ENCODE measurements around the gene ZNF629.
"Not testable (repeated sequence)": the region's sequence is repeated elsewhere in the genome, so short reads cannot be mapped to it uniquely, and the experiment has no call there.

ZNF629 gene

DNA sequence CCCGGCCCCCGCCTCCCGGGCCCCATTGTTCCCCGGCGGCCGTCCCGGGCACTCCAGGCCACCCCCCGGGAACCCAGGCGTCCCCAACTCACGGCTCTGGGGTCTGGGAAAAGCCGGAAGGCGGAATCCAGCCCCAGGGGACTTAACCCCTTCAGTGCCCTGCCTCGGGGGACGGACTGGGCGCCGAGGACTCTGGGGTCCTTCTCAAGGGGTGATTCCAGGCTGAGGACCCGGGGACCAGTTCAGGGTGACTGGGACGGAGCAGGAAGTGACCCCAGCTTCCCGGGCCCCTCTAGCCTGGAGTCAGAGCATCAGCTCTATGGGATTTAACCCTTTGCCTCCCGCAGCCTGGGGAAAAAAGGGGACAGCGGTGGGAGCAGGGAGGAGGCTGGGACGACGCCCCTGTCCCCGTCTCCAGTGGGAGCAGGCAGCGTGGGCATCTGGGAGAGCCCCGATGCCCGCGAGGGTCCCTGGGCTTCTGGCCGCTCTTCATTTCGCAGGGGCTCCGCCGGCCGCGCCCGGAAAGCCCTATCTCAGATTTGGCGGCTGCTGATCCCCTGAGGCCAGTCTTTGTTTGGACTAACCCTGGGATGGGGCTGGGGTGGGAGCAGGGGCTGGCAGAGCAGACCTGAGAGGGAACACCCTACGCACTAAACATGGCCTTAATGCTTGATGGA is at the start of gene ZNF629:
Gene ZNF629 (minus strand): TSS at position 270 of the 677 bp plus-strand sequence. CDS start 2,723 bp downstream, outside the sequence.
- peak; percentile 62 for DNase-seq

DNA sequence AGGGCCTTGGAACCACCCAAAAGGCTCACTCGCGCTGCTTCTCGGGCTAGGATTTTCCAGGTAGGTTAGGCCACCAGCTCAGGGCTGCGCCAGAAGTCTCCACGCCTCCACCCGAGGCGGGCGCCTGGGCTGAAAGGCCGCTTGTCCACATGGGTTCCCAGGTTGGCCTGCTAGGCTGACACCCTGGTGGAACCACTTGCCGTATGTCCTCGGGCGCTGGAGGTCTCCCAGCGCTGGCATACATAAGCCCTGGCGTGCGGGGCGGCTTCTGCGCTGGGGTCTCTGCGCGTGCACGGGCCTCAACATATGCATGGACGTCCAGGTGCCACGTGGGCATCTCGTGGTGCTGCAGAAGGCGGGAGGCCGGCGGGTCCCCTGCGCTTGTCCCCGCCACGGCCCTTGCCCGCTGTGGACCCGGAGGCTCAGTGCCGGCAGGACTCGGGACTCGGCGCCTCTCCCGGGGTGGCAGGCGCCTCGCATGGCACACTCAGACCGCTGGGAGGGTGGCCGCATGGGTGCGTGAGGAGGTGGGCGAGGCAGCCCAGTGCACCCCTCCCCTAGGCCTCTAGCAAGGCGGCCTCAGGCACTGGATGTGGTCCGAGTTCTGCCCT is 47.2 kb upstream of the ZNF629 start:
- no peak for DNase-seq

DNA sequence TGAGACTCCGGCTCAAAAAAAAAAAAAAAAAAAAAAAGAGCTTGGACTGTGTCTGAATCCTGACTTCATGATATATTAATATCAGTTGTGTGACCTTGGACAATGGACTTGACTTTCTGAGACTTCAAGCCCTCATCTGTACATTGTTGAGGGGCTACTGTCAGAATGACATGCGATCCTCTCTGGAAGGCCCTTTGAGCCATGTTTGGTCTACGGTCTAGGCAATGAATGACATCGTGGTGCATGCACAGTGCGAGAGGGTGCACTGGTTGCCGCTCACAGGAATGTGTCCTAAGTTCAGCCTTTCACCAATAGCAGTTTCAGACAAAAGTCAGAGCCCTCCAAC is 43.0 kb upstream of the ZNF629 start:
- no peak for DNase-seq

DNA sequence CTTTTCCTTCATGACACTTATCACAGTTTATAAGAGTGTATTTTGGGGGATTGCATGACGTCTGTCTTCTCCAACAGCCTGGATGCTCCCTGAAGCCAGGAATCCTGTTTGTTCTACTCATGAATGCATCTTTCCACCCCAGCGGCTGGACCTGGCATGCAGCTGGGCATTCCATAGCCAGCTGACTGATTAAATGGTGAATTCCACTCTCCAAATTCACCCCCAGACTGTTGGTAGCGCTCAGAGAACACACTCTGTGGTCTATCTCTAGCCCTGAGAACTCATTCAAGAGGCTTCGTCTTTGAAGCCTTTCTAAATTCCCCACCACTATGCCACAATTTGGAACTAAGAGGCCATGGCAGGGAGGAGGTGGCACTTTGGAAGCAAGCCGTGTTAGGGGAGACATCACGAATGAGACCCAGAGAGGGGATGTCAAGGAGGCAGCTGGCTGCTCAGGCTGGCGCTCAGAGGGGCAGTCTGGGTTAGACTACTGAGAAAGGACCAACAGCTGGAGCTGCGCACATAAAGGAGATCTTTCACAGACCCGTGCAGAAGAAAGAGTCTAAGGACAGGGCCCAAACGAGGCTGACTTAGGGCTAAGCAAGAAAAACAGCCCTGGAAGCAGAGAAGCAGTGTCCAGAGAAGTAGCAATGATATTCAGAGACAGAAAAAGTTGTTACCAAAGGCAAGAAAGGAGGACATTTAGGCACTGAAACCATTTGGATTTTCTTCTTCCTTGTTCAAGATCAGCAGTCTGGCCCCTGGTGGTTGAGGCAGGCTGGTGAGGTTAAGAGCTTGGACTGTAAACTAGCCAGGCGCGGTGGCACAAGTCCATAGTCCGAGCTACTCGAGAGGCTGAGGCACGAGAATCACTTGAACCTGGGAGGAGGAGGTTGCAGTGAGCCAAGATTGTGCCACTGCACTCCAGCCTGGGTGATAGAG is 42.4 kb upstream of the ZNF629 start:
- no peak for DNase-seq

DNA sequence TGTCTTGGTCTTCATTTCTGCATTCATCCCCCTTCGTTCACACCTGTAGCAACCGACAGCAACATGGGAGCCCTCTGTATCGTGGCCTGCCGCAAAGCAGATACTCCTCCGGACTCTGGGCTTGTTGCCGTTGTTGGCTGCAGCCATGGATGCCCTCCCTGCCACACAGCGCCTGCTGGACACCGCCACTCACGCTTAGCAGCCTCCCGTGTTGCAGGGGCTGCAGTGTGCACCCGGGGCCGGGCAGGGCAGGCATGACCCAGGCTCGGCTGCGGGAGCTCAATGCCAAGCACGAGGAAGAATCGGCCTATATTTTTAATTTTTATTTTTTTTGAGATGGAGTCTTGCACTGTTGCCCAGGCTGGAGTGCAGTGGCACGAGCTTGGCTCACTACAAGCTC is 34.9 kb upstream of the ZNF629 start:
- no peak for DNase-seq

DNA sequence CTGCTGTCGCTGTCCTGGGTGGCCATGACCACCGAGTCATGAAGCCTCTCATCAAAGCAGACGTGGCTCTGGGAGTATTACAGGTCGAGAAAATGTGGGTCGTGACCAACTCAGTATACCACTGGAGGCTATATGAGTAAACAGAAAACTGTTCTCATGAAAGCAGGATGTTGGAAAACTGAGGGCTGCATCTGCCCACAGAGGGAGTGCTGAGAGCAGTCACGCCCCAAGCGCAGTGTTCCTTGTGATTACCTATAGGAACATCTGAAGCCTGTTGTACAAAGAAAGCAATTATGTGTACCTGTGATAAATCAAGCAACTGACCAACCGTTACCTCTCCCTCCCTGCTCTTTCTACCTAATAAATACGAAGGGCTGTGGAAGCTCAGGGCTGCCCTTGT is 34.4 kb upstream of the ZNF629 start:
- DNase-seq, result peak; percentile 85

DNA sequence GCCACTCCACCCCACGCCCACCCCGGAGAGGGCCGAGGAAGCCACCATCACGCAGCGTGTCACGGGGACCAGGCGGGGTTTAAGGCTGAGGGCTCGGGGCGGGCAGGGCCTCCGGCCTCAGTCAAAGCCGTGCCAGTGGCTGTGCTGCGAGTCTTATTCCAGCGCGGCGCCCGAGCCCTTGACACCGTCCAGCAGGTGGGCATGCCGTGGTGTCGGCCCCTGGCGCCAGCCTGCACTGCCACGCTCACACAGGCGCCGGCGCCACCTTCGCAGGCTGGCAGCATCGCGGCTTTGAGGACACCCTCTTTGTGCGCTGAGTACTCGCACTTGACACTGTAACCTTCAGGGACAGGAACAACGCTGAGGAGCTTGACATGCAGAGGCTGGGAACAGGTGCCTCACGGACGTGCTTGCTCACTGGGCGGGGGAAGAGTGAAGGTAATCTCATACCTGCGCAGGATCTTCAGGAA is 34.0 kb upstream of the ZNF629 start:
- DNase-seq, result peak; percentile 85

DNA sequence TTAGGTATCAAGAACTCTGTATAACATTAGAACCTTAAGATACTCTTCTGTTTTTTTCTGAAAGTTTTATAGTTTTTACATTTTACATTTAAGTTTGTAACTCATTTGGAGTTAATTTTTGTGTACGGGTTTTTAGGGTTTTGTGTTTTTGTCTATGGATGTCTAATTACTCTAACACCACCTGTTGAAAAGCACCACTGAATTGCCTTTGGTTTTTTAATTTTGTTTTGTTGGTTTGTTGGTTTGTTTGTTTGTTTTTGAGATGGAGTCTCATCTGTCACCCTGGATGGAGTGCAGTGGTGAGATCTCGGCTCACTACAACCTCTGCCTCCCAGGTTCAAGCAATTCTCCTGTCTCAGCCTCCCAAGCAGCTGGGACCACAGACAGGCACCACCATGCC is 29.8 kb upstream of the ZNF629 start:
- no peak for DNase-seq

DNA sequence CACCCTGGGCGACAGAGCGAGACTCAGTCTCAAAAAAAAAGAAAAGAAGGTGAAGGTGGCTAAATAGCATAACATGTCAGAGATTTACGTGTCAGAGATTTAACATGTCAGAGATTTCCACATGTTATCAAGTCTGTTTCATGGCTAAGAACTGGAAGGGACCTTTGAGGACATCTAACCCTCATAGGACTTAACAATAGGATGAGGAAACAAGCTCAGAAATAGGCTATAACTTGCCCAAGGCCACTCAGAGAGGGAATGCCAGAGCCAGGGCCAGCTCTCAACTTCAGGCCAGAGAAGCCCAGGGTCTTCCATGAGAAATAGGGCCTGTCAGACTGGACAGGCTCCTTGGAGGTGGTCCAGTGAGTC is 26.8 kb upstream of the ZNF629 start:
- DNase-seq, result peak; percentile 71

DNA sequence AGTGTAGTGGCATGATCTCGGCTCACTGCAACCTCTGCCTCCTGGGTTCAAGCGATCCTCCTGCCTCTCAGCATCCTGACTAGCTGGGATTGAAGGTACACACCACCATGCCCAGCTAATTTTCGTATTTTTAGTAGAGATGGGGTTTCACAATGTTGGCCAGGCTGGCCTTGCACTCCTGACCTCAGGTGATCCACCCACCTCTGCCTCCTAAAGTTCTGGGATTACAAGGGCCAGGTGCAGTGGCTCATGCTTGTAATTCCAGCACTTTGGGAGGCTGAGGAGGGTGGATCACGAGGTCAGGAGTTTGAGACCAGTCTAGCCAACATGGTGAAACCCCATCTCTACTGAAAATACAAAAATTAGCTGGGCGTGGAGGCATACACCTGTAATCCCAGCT is 22.7 kb upstream of the ZNF629 start:
- DNase-seq, result not testable (repeated sequence)

DNA sequence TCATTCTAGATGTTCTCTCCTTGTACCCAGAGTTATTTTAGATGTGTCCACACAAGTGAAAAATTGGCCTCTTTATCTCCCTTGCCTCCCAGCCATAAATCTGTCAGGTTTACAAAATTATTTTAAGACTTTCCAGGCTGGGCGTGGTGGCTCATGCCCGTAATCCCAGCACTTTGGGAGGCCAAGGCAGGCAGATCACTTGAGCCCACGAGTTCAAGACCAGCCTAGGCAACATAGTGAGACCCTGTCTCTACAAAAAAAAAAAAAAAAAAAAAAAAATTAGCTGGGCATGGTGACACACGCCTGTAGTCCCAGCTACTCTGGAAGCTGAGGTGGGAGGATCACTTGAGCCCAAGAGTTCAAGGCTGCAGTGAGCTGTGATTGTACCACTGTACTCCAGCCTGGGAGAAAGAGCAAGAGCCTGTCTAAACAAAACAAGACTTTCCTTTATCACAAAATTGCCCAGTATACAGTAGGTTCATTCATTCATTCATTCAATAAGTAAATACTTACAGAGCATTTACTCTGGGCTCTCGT is 22.0 kb upstream of the ZNF629 start:
- DNase-seq, result not testable (repeated sequence)

DNA sequence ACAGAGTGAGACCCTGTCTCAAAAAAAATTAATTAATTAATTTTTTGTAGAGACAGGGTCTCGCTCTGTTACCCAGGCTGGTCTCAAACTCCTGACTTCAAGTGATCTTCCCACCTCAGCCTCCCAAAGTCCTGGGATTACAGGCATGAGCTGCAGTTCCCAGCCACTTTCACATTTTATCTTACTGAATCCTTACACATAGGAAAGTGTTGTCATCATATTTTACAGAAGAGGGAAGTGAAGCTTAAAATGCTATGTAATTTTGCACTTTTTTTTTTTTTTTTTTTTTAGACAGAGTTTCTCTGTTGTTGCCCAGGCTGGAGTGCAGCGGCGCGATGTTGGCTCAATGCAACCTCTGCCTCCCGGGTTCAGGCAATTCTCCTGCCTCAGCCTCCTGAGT is 21.1 kb upstream of the ZNF629 start:
- no peak for DNase-seq

DNA sequence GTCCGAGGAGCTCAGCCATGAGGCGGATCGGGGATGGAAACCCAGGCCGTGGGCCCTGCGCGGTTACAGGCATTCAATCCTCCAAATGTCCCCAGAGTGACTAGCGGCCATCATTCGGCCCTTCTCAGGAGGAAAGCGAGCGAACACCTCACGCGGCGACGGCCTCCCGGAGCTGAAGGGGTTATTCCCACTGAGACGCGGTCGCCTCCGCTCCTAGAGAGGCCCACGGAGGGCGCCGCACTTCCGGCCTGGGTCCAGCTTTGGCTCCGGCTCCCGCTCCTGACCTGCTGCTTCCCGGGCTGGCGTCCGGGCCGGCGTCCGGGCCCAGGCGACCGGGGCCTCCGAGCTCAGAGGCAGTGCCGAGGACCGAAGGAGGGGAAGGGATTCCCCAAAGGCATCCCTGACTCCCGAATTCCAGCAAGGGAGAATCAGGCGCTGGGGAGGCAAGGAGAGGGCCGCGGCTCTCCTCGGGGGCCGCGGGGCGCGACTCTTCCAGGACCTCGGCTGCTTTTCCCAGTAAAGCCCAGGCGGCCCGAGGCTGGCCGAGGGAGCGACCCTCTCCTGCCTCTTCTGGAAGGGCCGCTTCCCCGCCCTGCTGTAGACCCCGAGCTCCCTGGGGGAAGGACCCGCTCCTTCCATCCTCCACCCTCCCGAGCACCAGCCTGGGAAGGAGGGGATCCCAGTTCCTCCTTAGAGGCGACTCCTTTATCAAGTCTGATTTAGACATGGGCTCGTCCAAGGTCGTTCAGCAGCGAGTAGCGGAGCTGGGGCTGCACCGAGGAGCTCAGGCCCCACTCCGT is 18.6 kb upstream of the ZNF629 start:
- peak; percentile 81 for DNase-seq

DNA sequence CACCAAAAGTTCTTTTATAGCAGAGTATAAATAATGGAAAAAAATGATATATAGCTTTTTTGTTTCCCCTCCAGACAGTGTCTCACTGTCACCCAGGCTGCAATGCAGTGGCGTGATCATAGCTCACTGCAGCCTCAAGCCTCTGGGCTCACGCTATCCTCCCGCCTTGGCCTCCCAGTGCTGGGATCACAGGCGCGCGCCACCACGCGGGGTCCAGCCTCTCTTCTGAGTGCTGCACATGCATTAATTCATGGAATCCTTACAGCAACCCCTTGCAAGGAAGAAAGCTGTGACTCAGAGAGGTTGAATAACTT is 18.0 kb upstream of the ZNF629 start:
- DNase-seq, result no peak

DNA sequence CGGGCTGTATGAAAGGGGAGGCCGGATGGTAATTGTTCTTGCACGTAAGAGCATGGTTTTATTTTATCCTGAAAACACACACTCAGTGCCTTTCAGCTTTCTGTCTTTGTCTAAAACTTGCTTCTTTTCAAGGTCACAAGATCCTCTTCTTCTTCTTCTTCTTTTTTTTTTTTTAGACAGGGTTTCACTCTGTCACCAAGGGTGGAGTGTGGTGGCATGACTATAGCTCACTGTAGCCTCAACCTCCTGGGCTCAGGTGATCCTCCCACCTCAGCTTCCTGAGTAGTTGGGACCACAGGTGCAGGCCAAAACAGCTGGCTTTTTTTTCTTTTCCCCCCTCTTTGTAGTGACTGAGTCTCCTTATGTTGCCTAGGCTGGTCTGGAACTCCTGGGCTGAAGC is 15.9 kb upstream of the ZNF629 start:
- no peak for DNase-seq

DNA sequence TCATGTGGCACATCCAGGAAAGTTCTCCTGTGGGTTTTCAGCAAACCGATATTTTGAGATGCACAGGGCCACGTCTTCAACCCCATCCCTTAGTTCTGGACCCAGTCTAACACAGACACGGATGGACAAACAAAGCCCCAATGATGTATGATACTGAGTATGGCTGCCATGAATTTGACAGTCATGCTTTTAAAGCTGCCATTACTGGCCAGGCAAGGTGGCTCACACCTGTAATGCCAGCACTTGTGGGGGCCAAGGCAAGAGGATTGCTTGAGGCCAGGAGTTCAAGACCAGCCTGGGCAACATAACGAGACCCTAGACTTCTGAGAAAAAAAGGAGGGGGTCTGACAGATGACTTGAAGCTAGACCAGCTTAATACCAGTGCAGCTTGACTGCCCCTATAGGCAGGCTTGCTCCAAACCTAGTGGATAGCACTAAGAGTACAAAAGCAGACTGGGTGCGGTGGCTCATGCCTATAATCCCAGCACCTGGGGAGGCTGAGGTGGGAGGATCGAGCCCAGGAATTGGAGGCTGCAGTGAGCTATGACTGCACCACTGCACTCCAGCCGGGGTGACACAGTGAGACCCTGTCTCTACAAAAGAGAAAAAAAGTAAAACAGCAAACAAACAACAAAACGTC is 10.8 kb upstream of the ZNF629 start:
- no peak for DNase-seq

DNA sequence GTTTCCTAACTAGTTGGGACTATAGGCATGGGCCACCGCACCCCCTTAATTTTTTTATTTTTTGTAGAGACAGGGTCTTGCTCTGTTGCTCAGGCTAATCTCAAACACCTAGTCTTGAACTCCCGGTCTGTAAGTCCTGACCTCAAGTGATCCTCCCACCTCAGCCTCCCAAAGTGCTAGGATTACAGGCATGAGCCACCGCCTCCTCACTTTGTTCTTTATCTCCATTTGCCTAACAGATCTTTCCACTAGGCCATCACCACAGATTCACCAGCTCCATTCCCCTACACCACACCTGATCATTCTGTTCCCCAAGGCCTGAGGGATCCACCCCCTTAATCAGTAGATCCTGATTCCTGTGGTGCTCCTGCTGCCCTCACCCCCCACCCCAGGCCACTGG is 7.6 kb upstream of the ZNF629 start:
- no peak for DNase-seq

DNA sequence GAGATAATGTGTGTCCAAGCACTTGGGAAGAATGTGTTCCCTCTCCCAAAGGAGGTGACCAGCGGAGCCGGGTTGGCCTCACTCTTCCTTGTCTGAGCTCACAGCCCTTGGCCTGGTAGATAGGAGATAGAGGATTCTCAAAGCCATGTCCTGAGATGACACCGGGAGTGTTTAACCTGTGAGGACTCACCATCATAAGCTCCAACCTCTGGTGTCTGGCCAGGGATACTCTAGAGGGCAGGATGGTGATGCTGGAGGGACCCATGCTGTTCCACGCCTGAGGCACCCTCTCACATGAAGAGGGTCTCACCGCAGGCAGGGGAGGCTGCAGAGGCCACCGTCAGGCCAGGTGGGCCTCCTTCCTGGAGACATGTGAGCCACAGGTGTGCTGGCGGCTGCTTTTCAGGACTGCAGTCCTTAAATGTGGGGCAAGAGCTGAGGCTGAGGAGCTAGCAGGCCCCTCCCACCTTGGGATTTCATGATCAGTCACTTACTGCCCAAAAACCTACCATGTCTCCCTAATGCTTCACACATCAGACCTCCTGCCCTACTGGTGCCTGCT is 6.6 kb upstream of the ZNF629 start:
- DNase-seq, result no peak

DNA sequence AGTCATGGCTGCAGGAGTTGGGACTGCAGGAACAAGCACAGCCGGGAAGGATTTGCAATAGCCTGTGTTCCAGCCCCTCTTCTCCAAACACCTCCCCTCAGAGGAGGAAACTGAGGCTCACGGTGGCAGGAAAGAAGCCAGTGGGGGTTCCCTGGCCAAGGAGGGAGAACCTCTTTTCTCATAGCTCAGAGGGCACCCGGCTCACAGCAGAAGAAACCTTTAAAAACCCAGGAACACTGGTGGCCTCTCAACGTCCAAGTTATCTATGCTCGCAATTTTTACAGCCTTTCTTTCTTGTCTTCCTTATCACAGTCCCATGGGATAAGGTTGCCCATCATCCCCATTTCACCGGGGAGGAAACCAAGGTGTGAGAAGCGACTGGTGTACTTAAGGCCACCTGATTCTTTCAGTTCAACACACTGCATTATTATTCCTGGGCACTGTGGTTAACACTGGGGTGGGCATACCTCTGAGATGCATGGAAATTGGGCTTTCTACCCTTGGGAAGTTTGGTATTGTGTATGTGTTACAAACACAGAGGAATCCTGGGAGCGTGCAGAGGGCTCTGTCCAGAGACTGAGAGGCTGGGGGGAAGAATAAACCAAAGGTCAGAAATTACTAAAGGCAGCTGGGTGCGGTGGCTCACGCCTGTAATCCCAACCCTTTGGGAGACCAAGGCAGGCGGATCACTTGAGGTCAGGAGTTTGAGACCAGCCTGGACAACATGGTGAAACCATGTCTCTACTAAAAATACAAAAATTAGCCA is 791 bp upstream of the ZNF629 start:
- DNase-seq, result no peak

DNA sequence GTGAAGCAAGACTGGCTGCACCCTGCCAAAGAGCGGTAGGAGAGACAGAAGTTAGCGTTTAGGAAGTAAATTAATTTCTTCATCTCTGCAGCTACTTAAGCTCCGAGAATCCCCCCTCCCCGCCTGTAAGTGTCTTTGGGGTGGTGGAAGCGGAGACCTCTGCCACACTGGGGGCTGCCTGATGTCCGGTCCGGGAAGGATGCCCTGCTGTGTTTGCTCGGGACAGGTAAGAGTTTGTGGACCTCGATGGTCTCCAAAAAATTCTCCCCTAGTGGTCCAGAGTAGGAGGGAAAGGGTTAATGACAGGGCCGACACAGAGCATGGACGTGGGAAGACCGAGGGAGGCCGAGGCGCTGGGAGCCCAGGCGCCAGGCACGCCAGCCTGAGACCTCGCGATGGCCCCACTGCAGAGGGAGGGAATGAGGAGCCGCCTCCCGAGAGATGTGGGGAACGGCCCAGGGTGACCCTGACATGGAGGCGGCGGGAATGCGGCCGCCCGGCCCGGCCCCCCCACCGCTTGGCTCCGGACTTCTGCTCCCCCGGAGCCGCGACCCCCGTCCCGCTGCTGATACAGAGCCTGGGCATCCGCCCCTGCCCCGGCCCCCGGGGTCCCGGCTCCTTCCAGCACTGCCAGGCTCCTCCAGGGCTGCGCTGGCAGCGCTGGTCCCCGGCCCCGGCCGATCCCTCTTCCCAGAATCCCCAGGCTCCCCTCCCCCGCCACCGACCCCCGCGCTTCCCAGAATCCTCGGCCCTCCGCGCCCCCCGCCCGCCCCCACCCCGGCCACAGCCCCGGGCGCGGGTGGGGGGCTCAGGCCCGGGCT is 680 bp downstream of the ZNF629 start:
- DNase-seq, result no peak

Measured in NCI-H510A treated with DMSO at 0.1 percent for 48 hours (cell line).